Activated CD4-positive, alpha-beta T cell treated with anti-CD3 and anti-CD28 coated beads, Interleukin-2, amount 10 ng/mL, durations not matched to agents 7 days and 5 days (primary cell): Measurements from ENCODE around the gene DZIP3. TPM values are rescaled to one million over a fixed set of nuclear protein-coding genes. Genes with fewer than 3 reads are reported as not detected.
"Not testable (repeated sequence)": the region's sequence is repeated elsewhere in the genome, so short reads cannot be mapped to it uniquely, and the experiment has no call there.

Experiments used
- CTCF ChIA-PET: fragments of 350-600 bp; sonication (Branson Sonifier 250); formaldehyde crosslinking; loops from one replicate; lab custom pipeline; 2021; ENCODE audit warnings: antibody characterized with exemption; lab: Charles Lee
- POLR2A ChIA-PET: fragments of 350-600 bp; sonication (Branson Sonifier 250); formaldehyde crosslinking; loops from one replicate; lab custom pipeline; 2021; ENCODE audit warnings: antibody characterized with exemption; lab: Charles Lee
- DNase-seq: peaks from one replicate; pipeline ENCODE4 v3.0.0-alpha.2; 2020
- H3K27ac Mint-ChIP-seq: one replicate; pipeline ENCODE4 v1.8.0; 2021; ENCODE audit warnings: mild to moderate bottlenecking, moderate library complexity, mixed read lengths
- H3K27me3 Mint-ChIP-seq: one replicate; pipeline ENCODE4 v1.8.0; 2021; ENCODE audit warnings: mixed read lengths
- H3K36me3 Mint-ChIP-seq: one replicate; pipeline ENCODE4 v1.8.0; 2021; ENCODE audit warnings: low read depth, mixed read lengths
- H3K4me1 Mint-ChIP-seq: one replicate; pipeline ENCODE4 v1.8.0; 2021; ENCODE audit warnings: mixed read lengths
- H3K4me3 Mint-ChIP-seq: one replicate; pipeline ENCODE4 v1.8.0; 2021; ENCODE audit warnings: mild to moderate bottlenecking, moderate library complexity, mixed read lengths
- H3K9me3 Mint-ChIP-seq: one replicate; pipeline ENCODE4 v1.8.0; 2021; ENCODE audit warnings: mixed read lengths
- total RNA-seq, 2 experiments: library from RNA; stranded (reverse); gene quantifications; one replicate each; pipeline ENCODE4 v1.2.3, GENCODE V29; 2021

DZIP3 gene
- total RNA-seq, 2 experiments from 2014 or later, result 13.0 to 13.8 TPM

- peaks cover 54% of the 10 kb centered on the region for H3K4me1 Mint-ChIP-seq
- no peak for DNase-seq
- CTCF ChIA-PET, result no interaction called here
- H3K27ac Mint-ChIP-seq, result no peak overlapping the region
- POLR2A ChIA-PET, result interaction anchor here (0.7 kb wide), 1 partner anchor 69 kb away, joined by 5 read pairs; no protein-coding TSS in a partner anchor
- H3K9me3 Mint-ChIP-seq, result peaks cover 17% of the 10 kb centered on the region
- peaks cover 36% of the 10 kb centered on the region for H3K36me3 Mint-ChIP-seq
- no peaks in the 10 kb centered on the region for H3K27me3 Mint-ChIP-seq
- H3K4me3 Mint-ChIP-seq, result no peak overlapping the region
These were observed 15.5 kb downstream of the DZIP3 start for GRCh38 chr3:108605028-108605427.

GRCh38 chr3:108605491-108605890 lies 16.0 kb downstream of the DZIP3 start:
- H3K36me3 Mint-ChIP-seq, result peaks cover 36% of the 10 kb centered on the region
- DNase-seq, result no peak
- H3K27ac Mint-ChIP-seq, result no peak overlapping the region
- ChIA-PET POLR2A (interaction anchor here (0.7 kb wide), 1 partner anchor 68 kb away, joined by 5 read pairs; no protein-coding TSS in a partner anchor), CTCF (interaction anchor here (1.3 kb wide), 1 partner anchor 15 kb away, joined by 5 read pairs; the partner anchor contains the start of genes CIP2A and DZIP3)
- H3K9me3 Mint-ChIP-seq, result peaks cover 17% of the 10 kb centered on the region
- no peak overlapping the region for H3K4me3 Mint-ChIP-seq
- no peaks in the 10 kb centered on the region for H3K27me3 Mint-ChIP-seq
- peaks cover 52% of the 10 kb centered on the region for H3K4me1 Mint-ChIP-seq

GRCh38 chr3:108608750-108609149 lies 19.2 kb downstream of the DZIP3 start:
- no peak for DNase-seq
- no peaks in the 10 kb centered on the region for H3K27me3 Mint-ChIP-seq
- ChIA-PET CTCF (no interaction called here), POLR2A (no interaction called here)
- no peak overlapping the region for H3K27ac Mint-ChIP-seq
- peaks cover 23% of the 10 kb centered on the region for H3K4me1 Mint-ChIP-seq
- peaks cover 24% of the 10 kb centered on the region for H3K36me3 Mint-ChIP-seq
- no peaks in the 10 kb centered on the region for H3K9me3 Mint-ChIP-seq
- no peak overlapping the region for H3K4me3 Mint-ChIP-seq

- H3K36me3 Mint-ChIP-seq, result peaks cover 25% of the 10 kb centered on the region
These were observed 21.1 kb downstream of the DZIP3 start for GRCh38 chr3:108610651-108611050.

GRCh38 chr3:108616090-108616489 lies 26.6 kb downstream of the DZIP3 start:
- CTCF ChIA-PET, H3K27me3 Mint-ChIP-seq: not testable (repeated sequence)

More at GRCh38 chr3:108610651-108611050, 21.1 kb downstream of the DZIP3 start:
- H3K27ac Mint-ChIP-seq, result no peak overlapping the region
- no peak for DNase-seq
- peaks cover 5% of the 10 kb centered on the region for H3K4me1 Mint-ChIP-seq
- POLR2A ChIA-PET, result no interaction called here
- H3K27me3 Mint-ChIP-seq, result no peaks in the 10 kb centered on the region
- H3K9me3 Mint-ChIP-seq, result peaks cover 2% of the 10 kb centered on the region
- CTCF ChIA-PET, result no interaction called here
- H3K4me3 Mint-ChIP-seq, result no peak overlapping the region

GRCh38 chr3:108620250-108620649 lies 30.7 kb downstream of the DZIP3 start:
- POLR2A ChIA-PET, result no interaction called here
- H3K4me1 Mint-ChIP-seq, result no peaks in the 10 kb centered on the region
- H3K9me3 Mint-ChIP-seq, result peaks cover 2% of the 10 kb centered on the region
- peaks cover 8% of the 10 kb centered on the region for H3K36me3 Mint-ChIP-seq
- CTCF ChIA-PET, result interaction anchor here (0.6 kb wide), 1 partner anchor 26 kb away, joined by 3 read pairs; no protein-coding TSS in a partner anchor
- H3K27ac Mint-ChIP-seq, result no peak overlapping the region
- no peak overlapping the region for H3K4me3 Mint-ChIP-seq
- H3K27me3 Mint-ChIP-seq, result no peaks in the 10 kb centered on the region
- DNase-seq, result no peak

More at GRCh38 chr3:108616090-108616489, 26.6 kb downstream of the DZIP3 start:
- H3K9me3 Mint-ChIP-seq, H3K36me3 Mint-ChIP-seq, H3K4me1 Mint-ChIP-seq, DNase-seq, H3K27ac Mint-ChIP-seq, POLR2A ChIA-PET, H3K4me3 Mint-ChIP-seq: not testable (repeated sequence)

GRCh38 chr3:108623504-108623903 lies 34.0 kb downstream of the DZIP3 start:
- ChIA-PET POLR2A (no interaction called here), CTCF (no interaction called here)
- no peak for DNase-seq
- no peak overlapping the region for H3K27ac Mint-ChIP-seq
- peaks cover 2% of the 10 kb centered on the region for H3K9me3 Mint-ChIP-seq
- H3K4me3 Mint-ChIP-seq, result no peak overlapping the region
- no peaks in the 10 kb centered on the region for H3K27me3 Mint-ChIP-seq
- H3K4me1 Mint-ChIP-seq, result no peaks in the 10 kb centered on the region
- H3K36me3 Mint-ChIP-seq, result peaks cover 8% of the 10 kb centered on the region

GRCh38 chr3:108629974-108630373 lies 40.5 kb downstream of the DZIP3 start:
- no peak overlapping the region for H3K27ac Mint-ChIP-seq
- no peaks in the 10 kb centered on the region for H3K9me3 Mint-ChIP-seq
- ChIA-PET CTCF (no interaction called here), POLR2A (no interaction called here)
- DNase-seq, result no peak
- H3K36me3 Mint-ChIP-seq, result peaks cover 4% of the 10 kb centered on the region
- no peaks in the 10 kb centered on the region for H3K27me3 Mint-ChIP-seq
- no peak overlapping the region for H3K4me3 Mint-ChIP-seq
- no peaks in the 10 kb centered on the region for H3K4me1 Mint-ChIP-seq

GRCh38 chr3:108642526-108642925 lies 53.0 kb downstream of the DZIP3 start:
- CTCF ChIA-PET, result no interaction called here
- POLR2A ChIA-PET, result no interaction called here
- no peak for DNase-seq
- no peak overlapping the region for H3K27ac Mint-ChIP-seq
- no peaks in the 10 kb centered on the region for H3K4me1 Mint-ChIP-seq
- H3K4me3 Mint-ChIP-seq, result no peak overlapping the region
- peaks cover 3% of the 10 kb centered on the region for H3K9me3 Mint-ChIP-seq
- H3K27me3 Mint-ChIP-seq, result no peaks in the 10 kb centered on the region
- peaks cover 16% of the 10 kb centered on the region for H3K36me3 Mint-ChIP-seq

GRCh38 chr3:108645364-108645763 lies 55.8 kb downstream of the DZIP3 start:
- DNase-seq, result no peak
- Mint-ChIP-seq H3K27me3 (no peaks in the 10 kb centered on the region), H3K36me3 (peaks cover 8% of the 10 kb centered on the region), H3K27ac (no peak overlapping the region), H3K4me1 (no peaks in the 10 kb centered on the region), H3K4me3 (no peak overlapping the region), H3K9me3 (no peaks in the 10 kb centered on the region)
- POLR2A ChIA-PET, result no interaction called here
- CTCF ChIA-PET, result no interaction called here

GRCh38 chr3:108655664-108656063 lies 66.1 kb downstream of the DZIP3 start:
- H3K4me3 Mint-ChIP-seq, H3K9me3 Mint-ChIP-seq, DNase-seq, CTCF ChIA-PET, H3K27me3 Mint-ChIP-seq, H3K4me1 Mint-ChIP-seq, POLR2A ChIA-PET, H3K27ac Mint-ChIP-seq: not testable (repeated sequence)
- H3K36me3 Mint-ChIP-seq, result peaks cover 17% of the 10 kb centered on the region

- ChIA-PET POLR2A (no interaction called here), CTCF (interaction anchor here (0.5 to 1.5 kb wide), 6 partner anchors 10 to 262 kb away, joined by 3 to 5 read pairs (median 3); no protein-coding TSS in a partner anchor)
- no peaks in the 10 kb centered on the region for H3K9me3 Mint-ChIP-seq
- DNase-seq, result no peak
- peaks cover 12% of the 10 kb centered on the region for H3K4me1 Mint-ChIP-seq
- no peak overlapping the region for H3K4me3 Mint-ChIP-seq
- H3K36me3 Mint-ChIP-seq, result peaks cover 11% of the 10 kb centered on the region
- H3K27ac Mint-ChIP-seq, result no peak overlapping the region
- peaks cover 5% of the 10 kb centered on the region for H3K27me3 Mint-ChIP-seq
These were observed 72.2 kb downstream of the DZIP3 start for GRCh38 chr3:108661699-108662098.

- Mint-ChIP-seq H3K27me3 (peaks cover 5% of the 10 kb centered on the region), H3K9me3 (no peaks in the 10 kb centered on the region), H3K27ac (no peak overlapping the region), H3K4me3 (no peak overlapping the region), H3K4me1 (peaks cover 18% of the 10 kb centered on the region), H3K36me3 (peaks cover 13% of the 10 kb centered on the region)
- POLR2A ChIA-PET, result no interaction called here
- DNase-seq, result peak; percentile 77
- CTCF ChIA-PET, result interaction anchor here (0.5 to 1.5 kb wide), 6 partner anchors 10 to 261 kb away, joined by 3 to 5 read pairs (median 3); no protein-coding TSS in a partner anchor
These were observed 72.7 kb downstream of the DZIP3 start for GRCh38 chr3:108662142-108662738.
